AG09309 (cell line): Measurements from ENCODE around the gene ZBTB24.

Experiments used
- DNase-seq: peaks from one replicate; pipeline ENCODE4 v3.0.0-alpha.2; 2010; ENCODE audit warnings: low read depth
- H3K4me3 ChIP-seq: 2 replicates; pipeline ENCODE4 v1.5.1; 2011; ENCODE audit warnings: mild to moderate bottlenecking, low read depth, low read length, moderate library complexity; ENCODE audit not compliant: control insufficient read depth
- TF ChIP-seq, protein P1 (sequence below): IDR thresholded peaks from 2 replicates; pipeline ENCODE4 v1.5.1; 2011; ENCODE audit warnings: mild to moderate bottlenecking, low read depth, low read length, inconsistent platforms; ENCODE audit not compliant: insufficient read depth, control insufficient read depth; ENCODE audit errors: missing control alignments

ZBTB24 gene

DNA sequence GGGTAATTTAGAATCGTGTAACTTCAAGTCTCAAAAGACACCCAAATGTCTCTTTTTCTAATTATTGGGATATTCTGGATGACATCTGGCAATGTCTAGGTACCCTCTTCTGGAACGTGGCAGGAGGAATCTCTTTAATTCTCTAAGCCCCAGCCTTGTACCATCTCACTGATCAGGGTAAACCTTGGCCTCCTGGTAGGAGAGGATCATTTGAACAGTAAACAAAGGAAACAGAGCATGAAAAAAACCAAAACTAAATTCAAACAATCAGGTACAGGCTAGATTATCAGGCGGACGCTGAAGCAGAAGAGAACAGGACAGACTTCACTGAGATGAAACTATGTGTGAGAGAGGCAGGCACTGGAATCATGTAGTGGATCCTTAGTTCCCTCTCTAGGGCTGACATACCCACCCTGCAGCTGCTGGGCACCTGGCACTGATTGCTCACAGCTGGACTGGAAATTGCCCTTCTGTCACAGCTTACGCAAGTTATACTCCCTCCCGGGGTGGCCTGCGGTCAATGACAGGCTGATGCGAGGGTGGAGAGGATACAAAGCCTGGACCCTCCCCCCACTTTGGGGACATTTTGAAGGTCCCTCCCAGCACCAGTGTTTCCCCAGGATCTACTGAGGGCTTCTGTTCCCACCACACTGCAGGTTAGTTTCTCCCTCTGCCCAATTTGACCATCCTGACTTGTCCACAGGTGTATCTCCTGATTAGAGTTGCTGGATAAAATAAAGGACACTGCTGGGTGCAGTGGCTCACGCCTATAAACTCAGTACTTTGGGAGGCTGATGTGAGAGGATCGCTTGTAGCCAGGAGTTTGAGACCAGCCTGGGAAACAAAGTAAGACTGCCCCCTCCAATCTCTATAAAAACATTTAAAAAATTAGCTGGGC is 20.6 kb upstream of the ZBTB24 start:
- no peak overlapping the region for H3K4me3 ChIP-seq
- TF ChIP-seq, protein P1, sequence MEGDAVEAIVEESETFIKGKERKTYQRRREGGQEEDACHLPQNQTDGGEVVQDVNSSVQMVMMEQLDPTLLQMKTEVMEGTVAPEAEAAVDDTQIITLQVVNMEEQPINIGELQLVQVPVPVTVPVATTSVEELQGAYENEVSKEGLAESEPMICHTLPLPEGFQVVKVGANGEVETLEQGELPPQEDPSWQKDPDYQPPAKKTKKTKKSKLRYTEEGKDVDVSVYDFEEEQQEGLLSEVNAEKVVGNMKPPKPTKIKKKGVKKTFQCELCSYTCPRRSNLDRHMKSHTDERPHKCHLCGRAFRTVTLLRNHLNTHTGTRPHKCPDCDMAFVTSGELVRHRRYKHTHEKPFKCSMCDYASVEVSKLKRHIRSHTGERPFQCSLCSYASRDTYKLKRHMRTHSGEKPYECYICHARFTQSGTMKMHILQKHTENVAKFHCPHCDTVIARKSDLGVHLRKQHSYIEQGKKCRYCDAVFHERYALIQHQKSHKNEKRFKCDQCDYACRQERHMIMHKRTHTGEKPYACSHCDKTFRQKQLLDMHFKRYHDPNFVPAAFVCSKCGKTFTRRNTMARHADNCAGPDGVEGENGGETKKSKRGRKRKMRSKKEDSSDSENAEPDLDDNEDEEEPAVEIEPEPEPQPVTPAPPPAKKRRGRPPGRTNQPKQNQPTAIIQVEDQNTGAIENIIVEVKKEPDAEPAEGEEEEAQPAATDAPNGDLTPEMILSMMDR: no peak
- DNase-seq: no peak

DNA sequence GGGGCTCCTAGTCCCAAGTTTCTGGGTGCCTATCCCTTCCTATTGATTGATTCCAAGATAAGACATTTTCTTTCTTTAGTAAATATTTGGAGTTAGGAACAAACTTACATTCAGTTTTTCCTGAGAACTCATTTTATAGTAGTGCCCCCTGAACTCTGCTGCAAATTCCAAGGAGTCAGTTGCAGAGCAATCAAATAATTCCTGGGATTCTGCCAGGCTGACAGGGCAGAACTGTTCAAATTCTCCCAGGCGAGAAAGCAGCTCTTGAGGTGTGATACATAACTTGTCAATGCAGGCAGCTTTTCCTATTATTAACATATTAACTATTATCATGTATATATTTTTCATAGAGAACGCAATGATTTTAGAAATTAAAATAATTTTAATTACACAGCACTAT is 15.9 kb upstream of the ZBTB24 start:
- H3K4me3 ChIP-seq: no peak overlapping the region
- TF ChIP-seq, protein P1: no peak
- no peak for DNase-seq

DNA sequence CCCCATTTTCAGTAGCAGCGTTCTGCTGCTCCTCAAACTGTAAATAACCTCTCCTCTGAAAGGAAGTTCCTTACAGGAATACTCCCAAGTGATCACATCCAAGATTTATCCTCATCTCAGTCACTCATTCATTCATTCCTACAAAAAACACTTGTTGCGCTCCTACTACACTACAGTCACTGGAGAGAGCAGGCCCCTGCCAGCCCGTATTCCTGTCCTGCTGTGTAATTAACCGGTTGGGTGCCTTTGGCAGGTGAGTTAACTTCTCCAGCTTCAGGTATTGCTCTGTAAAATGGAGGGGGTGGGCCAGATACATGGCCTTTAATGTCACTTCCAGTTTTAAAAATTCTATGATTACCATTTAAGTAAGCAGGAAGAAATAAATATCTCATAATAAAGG is 15.0 kb upstream of the ZBTB24 start:
- TF ChIP-seq, protein P1: no peak
- no peak overlapping the region for H3K4me3 ChIP-seq

GRCh38 chr6:109496036-109496772 is 13.2 kb upstream of the ZBTB24 start:
- H3K4me3 ChIP-seq: no peak overlapping the region
- DNase-seq: no peak
- TF ChIP-seq, protein P1: no peak

More for the DNA sequence above, 15.0 kb upstream of the ZBTB24 start:
- DNase-seq: no peak

DNA sequence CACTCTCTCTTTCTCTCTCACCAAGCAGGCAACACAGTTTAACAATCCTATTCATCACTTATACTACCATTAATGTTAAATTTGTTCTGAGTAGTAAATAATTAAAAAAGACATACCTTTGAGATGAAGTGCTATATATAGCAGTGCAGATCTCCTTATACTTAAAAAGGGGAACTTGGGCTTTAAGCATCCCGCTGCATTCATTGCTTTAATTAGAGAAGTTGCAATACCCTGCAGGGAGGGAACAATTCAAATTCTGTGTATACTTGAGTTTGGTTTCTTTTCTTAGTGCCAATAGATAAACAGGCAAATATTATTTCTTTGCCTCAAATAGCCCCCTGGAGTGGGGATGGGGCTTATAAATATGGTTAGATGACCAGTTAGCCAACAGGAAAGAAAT is 10.8 kb upstream of the ZBTB24 start:
- no peak overlapping the region for H3K4me3 ChIP-seq
- DNase-seq: no peak
- TF ChIP-seq, protein P1: no peak

DNA sequence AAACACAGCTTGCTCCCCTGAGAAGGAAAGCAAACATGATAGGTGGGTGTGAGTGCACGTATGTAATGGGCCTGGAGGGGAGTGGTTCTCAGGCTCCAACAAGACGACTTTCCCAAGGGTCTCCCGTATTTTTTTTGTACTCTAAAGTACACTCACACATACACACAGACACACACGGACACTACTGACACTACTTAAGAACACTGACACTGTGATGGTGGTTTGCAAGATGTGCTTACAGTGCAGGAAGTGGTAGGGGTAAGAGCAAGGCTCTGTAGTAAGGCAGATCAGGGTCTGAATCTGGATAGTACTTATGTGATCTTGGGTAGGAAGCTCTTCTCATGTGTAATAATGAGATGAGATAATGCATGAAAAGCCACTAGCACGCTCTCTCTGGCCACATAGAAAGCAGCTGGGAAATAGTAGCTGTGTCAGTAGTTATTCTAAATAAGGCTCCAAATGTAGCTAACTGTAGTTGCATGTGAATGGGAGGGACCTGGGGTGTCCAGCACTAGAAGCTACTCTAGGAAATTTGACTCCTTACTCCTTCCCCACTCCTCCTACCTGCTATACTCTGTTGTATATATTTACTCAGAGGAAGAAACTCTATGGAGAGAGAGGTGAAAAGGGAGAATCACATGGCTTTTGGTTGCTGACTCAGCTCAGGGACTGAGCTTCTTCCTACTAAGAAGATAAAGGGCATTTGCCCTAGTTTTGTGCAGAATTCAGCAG is 8.4 kb upstream of the ZBTB24 start:
- DNase-seq: no peak
- no peak overlapping the region for H3K4me3 ChIP-seq
- TF ChIP-seq, protein P1: no peak
